Calu3 (cell line): ENCODE data around the gene RUNX2. TPM values are rescaled to one million over a fixed set of nuclear protein-coding genes. Genes with fewer than 3 reads are reported as not detected.

Source experiments
- BruUV-seq: library from RNA; stranded (reverse); fragments of 400-500 nt; replicated peaks from 2 replicates; lab custom pipeline; 2021; lab: Mats Ljungman, UMichigan
- CTCF ChIA-PET: fragments of 300-600 bp; sonication (Branson Sonifier 250); formaldehyde crosslinking; loops from one replicate; lab custom pipeline; 2022; ENCODE audit warnings: antibody characterized with exemption; lab: Charles Lee
- DNase-seq: peaks from one replicate; pipeline ENCODE4 v3.0.0; 2022
- H3K27ac Mint-ChIP-seq: one replicate; pipeline ENCODE4 v1.8.0; 2022; ENCODE audit warnings: mixed read lengths; ENCODE audit not compliant: unreplicated experiment
- H3K27me3 Mint-ChIP-seq: one replicate; pipeline ENCODE4 v1.8.0; 2022; ENCODE audit warnings: mixed read lengths; ENCODE audit not compliant: unreplicated experiment
- H3K36me3 Mint-ChIP-seq: one replicate; pipeline ENCODE4 v1.8.0; 2022; ENCODE audit warnings: mild to moderate bottlenecking, moderate library complexity, mixed read lengths; ENCODE audit not compliant: insufficient read depth, unreplicated experiment
- H3K4me1 Mint-ChIP-seq: one replicate; pipeline ENCODE4 v1.8.0; 2022; ENCODE audit warnings: mild to moderate bottlenecking, low read depth, mixed read lengths; ENCODE audit not compliant: unreplicated experiment
- H3K4me3 Mint-ChIP-seq: one replicate; pipeline ENCODE4 v1.8.0; 2022; ENCODE audit warnings: mild to moderate bottlenecking, low read depth, moderate library complexity, mixed read lengths; ENCODE audit not compliant: unreplicated experiment
- H3K9me3 Mint-ChIP-seq: one replicate; pipeline ENCODE4 v1.8.0; 2022; ENCODE audit warnings: low read depth, mixed read lengths; ENCODE audit not compliant: unreplicated experiment
- intact Hi-C: fragments of 100-400 bp; cut with micrococcal nuclease; formaldehyde crosslinking; loops from one replicate; pipeline ENCODE4 v1.10.0; 2022; ENCODE audit not compliant: unreplicated experiment
- total RNA-seq: library from RNA; stranded (reverse); gene quantifications from 2 replicates; pipeline ENCODE4 v1.2.3, GENCODE V29; 2022
- TF ChIP-seq, protein P1 (sequence below): fragments of 200-600 bp; IDR thresholded peaks from one replicate; pipeline ENCODE4 v1.8.0; 2022; ENCODE audit warnings: antibody characterized with exemption; ENCODE audit not compliant: unreplicated experiment

Gene RUNX2
- total RNA-seq, 1 experiment from 2014 or later, result 0.54 TPM

DNA sequence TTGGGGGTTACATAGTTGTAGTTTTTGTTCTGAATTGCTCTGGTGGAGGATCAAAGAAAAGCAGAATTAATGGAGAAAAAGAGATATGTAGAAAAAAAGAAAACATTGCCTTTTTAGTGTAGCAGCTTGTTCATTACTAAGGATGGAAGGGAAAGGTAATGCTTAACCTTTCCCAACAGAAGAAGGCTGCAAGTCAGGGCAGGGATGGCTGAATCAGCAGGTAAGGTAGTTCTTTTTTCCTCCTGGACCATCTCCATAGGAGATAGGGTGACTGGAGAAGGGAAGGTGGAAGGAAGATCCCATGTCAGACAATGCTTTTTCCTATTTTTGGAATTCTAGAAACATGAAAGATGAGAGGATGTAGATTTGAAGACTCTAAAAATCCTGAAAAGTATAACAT, 129.0 kb downstream of the RUNX2 start:
- Mint-ChIP-seq H3K27me3 (no peaks in the 10 kb centered on the region), H3K27ac (no peak overlapping the region), H3K4me1 (peaks cover 8% of the 10 kb centered on the region), H3K36me3 (no peaks in the 10 kb centered on the region), H3K4me3 (no peak overlapping the region), H3K9me3 (no peaks in the 10 kb centered on the region)
- no peak for DNase-seq
- no TSS peak for BruUV-seq
- TF ChIP-seq, protein P1, sequence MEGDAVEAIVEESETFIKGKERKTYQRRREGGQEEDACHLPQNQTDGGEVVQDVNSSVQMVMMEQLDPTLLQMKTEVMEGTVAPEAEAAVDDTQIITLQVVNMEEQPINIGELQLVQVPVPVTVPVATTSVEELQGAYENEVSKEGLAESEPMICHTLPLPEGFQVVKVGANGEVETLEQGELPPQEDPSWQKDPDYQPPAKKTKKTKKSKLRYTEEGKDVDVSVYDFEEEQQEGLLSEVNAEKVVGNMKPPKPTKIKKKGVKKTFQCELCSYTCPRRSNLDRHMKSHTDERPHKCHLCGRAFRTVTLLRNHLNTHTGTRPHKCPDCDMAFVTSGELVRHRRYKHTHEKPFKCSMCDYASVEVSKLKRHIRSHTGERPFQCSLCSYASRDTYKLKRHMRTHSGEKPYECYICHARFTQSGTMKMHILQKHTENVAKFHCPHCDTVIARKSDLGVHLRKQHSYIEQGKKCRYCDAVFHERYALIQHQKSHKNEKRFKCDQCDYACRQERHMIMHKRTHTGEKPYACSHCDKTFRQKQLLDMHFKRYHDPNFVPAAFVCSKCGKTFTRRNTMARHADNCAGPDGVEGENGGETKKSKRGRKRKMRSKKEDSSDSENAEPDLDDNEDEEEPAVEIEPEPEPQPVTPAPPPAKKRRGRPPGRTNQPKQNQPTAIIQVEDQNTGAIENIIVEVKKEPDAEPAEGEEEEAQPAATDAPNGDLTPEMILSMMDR, result no peak
- intact Hi-C loops, result no loop called here
- CTCF ChIA-PET, result no interaction called here

DNA sequence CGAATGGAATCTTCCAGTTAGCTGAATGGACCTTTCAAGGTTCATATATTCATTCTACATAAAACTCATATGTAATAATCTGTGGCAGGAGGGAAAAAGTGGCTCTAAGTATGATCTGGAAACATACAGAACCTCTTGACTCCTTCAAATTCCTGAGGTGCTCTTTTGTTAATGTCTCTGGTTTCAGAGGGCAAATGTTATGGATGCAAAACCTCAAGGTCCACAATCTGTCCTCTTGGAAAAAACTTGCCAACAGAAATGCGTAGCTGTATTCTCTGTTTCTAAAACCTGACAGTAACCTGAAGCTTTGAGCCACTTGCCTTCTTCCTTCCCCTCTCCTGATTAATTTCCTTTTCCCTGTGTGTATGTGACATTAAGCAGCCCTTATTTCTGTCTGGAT, 130.5 kb downstream of the RUNX2 start:
- H3K9me3 Mint-ChIP-seq, result no peaks in the 10 kb centered on the region
- intact Hi-C loops, result no loop called here
- CTCF ChIA-PET, result no interaction called here
- H3K27me3 Mint-ChIP-seq, result no peaks in the 10 kb centered on the region
- no TSS peak for BruUV-seq
- TF ChIP-seq, protein P1, result no peak
- H3K27ac Mint-ChIP-seq, result no peak overlapping the region
- no peak overlapping the region for H3K4me3 Mint-ChIP-seq
- DNase-seq, result no peak
- no peaks in the 10 kb centered on the region for H3K4me1 Mint-ChIP-seq
- no peaks in the 10 kb centered on the region for H3K36me3 Mint-ChIP-seq

DNA sequence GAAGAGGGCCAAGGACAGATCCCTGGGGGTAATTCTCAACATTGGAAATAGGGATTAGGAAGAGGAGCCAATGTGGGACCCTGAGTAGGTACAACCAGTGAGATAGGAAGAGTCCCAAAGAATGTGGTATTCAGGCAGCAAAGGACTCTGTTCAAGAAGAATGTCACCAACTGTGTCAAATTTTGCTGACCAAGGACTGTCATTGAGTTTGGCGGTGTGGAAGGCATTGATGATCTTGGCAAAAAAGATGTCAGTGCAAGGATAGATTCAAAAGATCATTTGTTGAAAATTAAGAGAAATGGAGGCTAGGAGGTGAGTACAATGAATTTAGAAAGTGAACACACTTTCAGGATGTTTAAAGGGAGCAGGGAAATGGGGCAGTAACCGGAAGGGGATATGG, 132.0 kb downstream of the RUNX2 start:
- no TSS peak for BruUV-seq
- Mint-ChIP-seq H3K27ac (no peak overlapping the region), H3K9me3 (no peaks in the 10 kb centered on the region), H3K4me3 (no peak overlapping the region), H3K27me3 (no peaks in the 10 kb centered on the region), H3K36me3 (no peaks in the 10 kb centered on the region), H3K4me1 (no peaks in the 10 kb centered on the region)
- TF ChIP-seq, protein P1, result no peak
- CTCF ChIA-PET, result no interaction called here
- intact Hi-C loops, result no loop called here
- DNase-seq, result no peak

DNA sequence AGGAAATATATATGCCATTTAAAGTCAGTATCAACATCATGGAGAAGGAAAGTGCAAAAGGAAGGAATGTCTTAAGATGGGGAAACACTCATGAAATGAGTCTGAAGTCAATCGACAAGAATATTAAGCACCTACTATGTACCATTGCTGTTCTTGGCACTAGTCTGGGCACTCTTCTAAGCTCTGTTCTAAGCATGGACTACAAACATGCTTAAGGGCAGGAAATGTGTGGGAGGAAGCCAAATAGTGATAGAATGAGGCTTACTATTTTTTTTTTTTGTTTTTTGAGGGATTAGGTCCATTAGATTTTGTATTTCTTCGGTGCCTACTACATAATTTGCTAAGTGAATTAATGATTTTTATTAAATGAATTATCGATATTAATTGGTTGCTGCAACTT, 133.4 kb downstream of the RUNX2 start:
- TF ChIP-seq, protein P1, result no peak
- intact Hi-C loops, result no loop called here
- H3K36me3 Mint-ChIP-seq, result no peaks in the 10 kb centered on the region
- H3K9me3 Mint-ChIP-seq, result no peaks in the 10 kb centered on the region
- CTCF ChIA-PET, result no interaction called here
- no peak overlapping the region for H3K4me3 Mint-ChIP-seq
- DNase-seq, result no peak
- no TSS peak for BruUV-seq
- no peaks in the 10 kb centered on the region for H3K27me3 Mint-ChIP-seq
- H3K4me1 Mint-ChIP-seq, result no peaks in the 10 kb centered on the region
- no peak overlapping the region for H3K27ac Mint-ChIP-seq
